Midbrain (tissue), 1 donor: ENCODE data around the gene DGKE.

Experiments
- DNase-seq: peaks from one replicate; lab custom pipeline; 2025; lab: John Stamatoyannopoulos, UW

Gene DGKE

DNA sequence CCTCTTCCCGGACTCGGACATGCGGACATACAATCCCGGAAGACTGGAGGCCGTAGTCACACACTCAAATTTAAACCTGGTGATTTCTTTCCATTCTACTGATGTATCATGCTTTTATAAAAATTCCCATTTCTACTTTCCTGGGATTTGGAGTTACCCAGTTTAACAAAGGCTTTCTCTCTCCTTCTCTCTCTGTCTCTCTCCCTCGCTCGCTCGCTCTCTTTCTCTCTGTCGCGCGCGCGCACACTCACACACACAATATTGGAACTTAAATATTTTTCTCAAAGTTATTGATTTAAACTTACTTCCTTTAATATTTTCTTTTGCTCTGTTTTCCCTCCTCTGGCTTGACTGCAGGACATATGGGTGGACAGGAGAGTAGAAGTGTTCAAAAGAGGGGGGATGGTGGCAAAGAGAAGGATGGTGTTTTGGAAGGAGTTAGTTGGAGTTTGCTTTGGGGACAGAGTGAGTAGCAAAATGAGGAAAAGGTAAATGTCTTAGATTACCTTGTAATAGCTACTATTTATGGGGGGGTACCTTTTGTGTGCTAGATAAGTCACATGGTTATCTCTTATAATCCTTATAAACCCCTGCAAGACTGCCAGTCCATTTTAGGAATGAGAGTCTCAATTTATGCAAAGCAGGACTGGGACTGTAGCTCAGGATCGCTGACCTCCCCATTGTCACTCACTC is 80.8 kb downstream of the DGKE start:
- DNase-seq = no peak

GRCh38 chr17:56917559-56918296 is 83.8 kb downstream of the DGKE start:
- no peak for DNase-seq

- DNase-seq = no peak
Observed at GRCh38 chr17:56918916-56919315, 85.0 kb downstream of the DGKE start.
